ENCODE data around the gene OGFOD3. TPM values are rescaled to one million over a fixed set of nuclear protein-coding genes. Genes with fewer than 3 reads are reported as not detected.

OGFOD3 gene
- total RNA-seq, 1 donor from 2014 or later: 31.3 TPM

- no peaks in the 10 kb centered on the region for H3K9me3 Mint-ChIP-seq (ENCODE audit: low read depth)
- peaks cover 16% of the 10 kb centered on the region for H3K36me3 Mint-ChIP-seq (ENCODE audit: insufficient read depth)
- no peak for TF ChIP-seq CTCF (IDR thresholded peaks at IDR 0.05; ENCODE audit: unreplicated experiment)
- no peaks in the 10 kb centered on the region for H3K27me3 Mint-ChIP-seq
- H3K4me1 Mint-ChIP-seq (ENCODE audit: low read depth): no peaks in the 10 kb centered on the region
- H3K4me3 Mint-ChIP-seq (ENCODE audit: low read depth): no peak overlapping the region
- DNase-seq (ENCODE audit: low spot score, unreplicated experiment): no peak
- no peak overlapping the region for H3K27ac Mint-ChIP-seq
Observed at GRCh38 chr17:82406131-82406671, 12.2 kb downstream of the OGFOD3 start.

- TF ChIP-seq CTCF (IDR thresholded peaks at IDR 0.05; ENCODE audit: unreplicated experiment): no peak
- H3K27ac Mint-ChIP-seq: no peak overlapping the region
- H3K27me3 Mint-ChIP-seq: no peaks in the 10 kb centered on the region
- no peak for DNase-seq (ENCODE audit: low spot score, unreplicated experiment)
- H3K4me1 Mint-ChIP-seq (ENCODE audit: low read depth): no peaks in the 10 kb centered on the region
- no peaks in the 10 kb centered on the region for H3K9me3 Mint-ChIP-seq (ENCODE audit: low read depth)
- peaks cover 20% of the 10 kb centered on the region for H3K36me3 Mint-ChIP-seq (ENCODE audit: insufficient read depth)
- no peak overlapping the region for H3K4me3 Mint-ChIP-seq (ENCODE audit: low read depth)
Observed at GRCh38 chr17:82405051-82405450, 13.3 kb downstream of the OGFOD3 start.

GRCh38 chr17:82403662-82404660, 14.4 kb downstream of the OGFOD3 start:
- Mint-ChIP-seq H3K36me3 (ENCODE audit: insufficient read depth) (peaks cover 18% of the 10 kb centered on the region), H3K4me1 (ENCODE audit: low read depth) (no peaks in the 10 kb centered on the region), H3K4me3 (ENCODE audit: low read depth) (no peak overlapping the region), H3K27me3 (no peaks in the 10 kb centered on the region), H3K27ac (no peak overlapping the region), H3K9me3 (ENCODE audit: low read depth) (no peaks in the 10 kb centered on the region)
- TF ChIP-seq CTCF (IDR thresholded peaks at IDR 0.05; ENCODE audit: unreplicated experiment): no peak
- DNase-seq (ENCODE audit: low spot score, unreplicated experiment): no peak

GRCh38 chr17:82402865-82403264, 15.5 kb downstream of the OGFOD3 start:
- Mint-ChIP-seq H3K4me1 (ENCODE audit: low read depth) (no peaks in the 10 kb centered on the region), H3K4me3 (ENCODE audit: low read depth) (no peak overlapping the region), H3K9me3 (ENCODE audit: low read depth) (no peaks in the 10 kb centered on the region), H3K36me3 (ENCODE audit: insufficient read depth) (peaks cover 17% of the 10 kb centered on the region), H3K27ac (no peak overlapping the region), H3K27me3 (no peaks in the 10 kb centered on the region)
- no peak for TF ChIP-seq CTCF (IDR thresholded peaks at IDR 0.05; ENCODE audit: unreplicated experiment)
- no peak for DNase-seq (ENCODE audit: low spot score, unreplicated experiment)

GRCh38 chr17:82400830-82401229, 17.6 kb downstream of the OGFOD3 start:
- peaks cover 14% of the 10 kb centered on the region for H3K36me3 Mint-ChIP-seq (ENCODE audit: insufficient read depth)
- H3K27ac Mint-ChIP-seq: no peak overlapping the region
- H3K27me3 Mint-ChIP-seq: no peaks in the 10 kb centered on the region
- no peak overlapping the region for H3K4me3 Mint-ChIP-seq (ENCODE audit: low read depth)
- DNase-seq (ENCODE audit: low spot score, unreplicated experiment): no peak
- TF ChIP-seq CTCF (IDR thresholded peaks at IDR 0.05; ENCODE audit: unreplicated experiment): no peak
- no peaks in the 10 kb centered on the region for H3K4me1 Mint-ChIP-seq (ENCODE audit: low read depth)
- no peaks in the 10 kb centered on the region for H3K9me3 Mint-ChIP-seq (ENCODE audit: low read depth)

Data from progenitor cell of endocrine pancreas (in vitro differentiated cells).